GM10266 (cell line): Measurements from ENCODE around the gene EYA2.

Source experiments
- DNase-seq: peaks from one replicate; pipeline ENCODE4 v3.0.0; 2012; ENCODE audit errors: extremely low spot score
- CTCF ChIP-seq: IDR thresholded peaks from 2 replicates; pipeline ENCODE4 v1.5.1; 2012; ENCODE audit warnings: mild to moderate bottlenecking, low read depth; ENCODE audit not compliant: control insufficient read depth, insufficient read depth; ENCODE audit errors: missing control alignments

The EYA2 gene

GRCh38 chr20:46852313-46852712 is 42.3 kb upstream of the EYA2 start:
- DNase-seq: no peak
- no peak for TF ChIP-seq CTCF

- no peak for TF ChIP-seq CTCF
- DNase-seq: no peak
Measured at GRCh38 chr20:46853926-46854325, 40.7 kb upstream of the EYA2 start.

- no peak for TF ChIP-seq CTCF
- no peak for DNase-seq
Measured at GRCh38 chr20:46857061-46857831, 37.4 kb upstream of the EYA2 start.

GRCh38 chr20:46865824-46866223 is 28.8 kb upstream of the EYA2 start:
- DNase-seq: no peak
- no peak for TF ChIP-seq CTCF

- no peak for DNase-seq
- no peak for TF ChIP-seq CTCF
Measured at GRCh38 chr20:46870041-46870440, 24.6 kb upstream of the EYA2 start.

- DNase-seq: no peak
- no peak for TF ChIP-seq CTCF
Measured at GRCh38 chr20:46872328-46873211, 22.1 kb upstream of the EYA2 start.

- DNase-seq: no peak
- no peak for TF ChIP-seq CTCF
Measured at GRCh38 chr20:46875059-46875458, 19.6 kb upstream of the EYA2 start.
